CD4-positive, alpha-beta T cell treated with Interleukin-17A for 4 hours (primary cell): ENCODE measurements around the gene RCOR1.
A peak's percentile ranks its signal among the peaks of the same experiment; 100 is the strongest.
"Not testable (repeated sequence)": the region's sequence is repeated elsewhere in the genome, so short reads cannot be mapped to it uniquely, and the experiment has no call there.

Experiments used
- DNase-seq: peaks from one replicate; pipeline ENCODE4 v3.0.0-alpha.2; 2020; ENCODE audit warnings: mixed read lengths

The RCOR1 gene

DNA sequence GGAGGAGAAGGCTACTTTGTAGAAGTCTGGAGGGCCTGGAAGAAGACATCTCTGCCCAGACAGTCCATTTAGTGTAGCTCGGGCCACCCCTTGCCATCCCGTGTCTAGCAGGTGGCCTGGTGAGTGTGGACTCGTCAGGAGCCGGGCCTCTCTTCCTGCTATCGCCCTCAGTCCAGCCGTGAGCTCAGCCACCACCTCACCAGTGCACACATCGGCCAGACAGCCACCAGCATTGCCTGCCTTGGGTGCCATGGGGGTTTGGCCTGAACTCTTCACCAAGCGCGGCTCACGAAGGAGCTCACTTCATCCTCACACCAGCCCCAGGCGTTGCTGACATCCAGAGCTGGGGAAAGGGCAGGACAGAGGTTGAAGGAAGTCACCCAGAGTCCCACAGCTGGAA, 165.2 kb downstream of the RCOR1 start:
- DNase-seq, result no peak

DNA sequence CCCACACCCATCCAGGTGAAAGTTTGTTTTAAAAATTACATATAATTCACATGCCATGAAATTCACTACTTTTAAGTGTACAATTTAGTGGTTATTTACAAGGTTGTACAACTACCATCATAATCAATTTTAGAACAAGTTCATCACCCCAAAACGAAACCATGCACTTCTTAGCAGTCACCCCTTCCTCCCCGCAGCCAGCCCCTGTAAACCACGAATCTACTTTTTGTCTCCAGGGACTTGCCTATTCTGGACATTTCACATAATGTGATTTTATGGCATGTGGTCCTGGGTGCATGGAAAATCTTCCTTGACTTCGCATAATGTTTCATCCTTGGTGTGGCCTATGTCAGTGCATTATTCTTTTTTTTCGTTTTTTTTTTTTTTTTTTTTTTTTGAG, 165.6 kb downstream of the RCOR1 start:
- no peak for DNase-seq

DNA sequence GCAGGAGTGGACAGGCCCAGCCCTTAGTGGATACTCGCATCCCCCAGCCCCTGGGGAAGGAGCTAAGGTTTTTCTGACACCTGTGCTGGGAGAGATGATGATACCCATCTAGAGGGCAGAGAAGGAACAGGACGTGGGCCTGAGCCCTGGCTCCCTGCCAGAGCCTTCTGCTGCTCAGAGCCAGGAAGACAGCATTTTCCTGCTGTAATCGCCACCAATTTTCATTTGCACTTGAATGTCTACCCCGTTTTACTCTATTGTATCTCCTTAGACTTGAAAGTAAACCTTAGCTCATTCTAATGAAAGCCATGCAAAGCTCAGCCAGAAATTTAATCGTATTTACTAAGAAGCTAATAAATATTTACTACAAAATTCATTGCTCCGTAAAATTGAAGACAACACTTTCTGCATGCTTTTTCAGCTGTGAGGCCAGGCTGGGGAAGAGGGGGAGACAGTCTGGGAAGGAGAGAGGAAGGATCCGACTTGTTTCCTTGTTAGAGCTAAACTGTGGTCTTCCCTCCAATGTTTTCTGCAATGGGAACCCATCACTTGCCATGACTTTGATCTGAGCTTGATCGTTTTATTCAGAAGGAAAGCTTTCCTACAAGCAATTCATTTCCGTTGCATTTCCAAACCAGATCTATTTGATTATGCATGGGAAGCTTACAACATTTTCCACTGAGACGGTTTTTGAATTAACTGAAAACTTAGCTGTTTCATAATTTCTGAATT, 167.2 kb downstream of the RCOR1 start:
- no peak for DNase-seq

- no peak for DNase-seq
These were observed 168.2 kb downstream of the RCOR1 start for GRCh38 chr14:102760496-102761193.

DNA sequence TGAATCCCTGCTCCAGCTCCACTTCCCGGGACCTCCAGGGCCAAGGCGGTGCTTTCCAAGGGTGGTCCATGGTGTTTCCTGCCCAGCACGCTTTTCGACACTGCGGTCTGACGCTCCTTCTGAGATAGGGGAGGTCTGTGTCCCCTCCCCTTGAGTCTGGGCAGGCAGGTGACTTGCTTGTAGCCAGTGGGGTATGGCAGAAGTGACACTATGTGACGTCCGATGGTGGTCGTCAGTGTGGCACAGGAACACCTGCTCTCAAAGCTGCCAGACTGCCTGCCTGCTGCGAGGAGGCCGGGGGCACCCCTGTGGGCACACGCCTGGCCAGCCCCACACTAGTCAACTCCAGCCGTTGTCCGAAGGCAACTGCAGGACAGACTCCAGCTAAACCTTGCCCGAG, 168.8 kb downstream of the RCOR1 start:
- DNase-seq, result no peak

- no peak for DNase-seq
These were observed 171.8 kb downstream of the RCOR1 start for GRCh38 chr14:102764220-102764671.

DNA sequence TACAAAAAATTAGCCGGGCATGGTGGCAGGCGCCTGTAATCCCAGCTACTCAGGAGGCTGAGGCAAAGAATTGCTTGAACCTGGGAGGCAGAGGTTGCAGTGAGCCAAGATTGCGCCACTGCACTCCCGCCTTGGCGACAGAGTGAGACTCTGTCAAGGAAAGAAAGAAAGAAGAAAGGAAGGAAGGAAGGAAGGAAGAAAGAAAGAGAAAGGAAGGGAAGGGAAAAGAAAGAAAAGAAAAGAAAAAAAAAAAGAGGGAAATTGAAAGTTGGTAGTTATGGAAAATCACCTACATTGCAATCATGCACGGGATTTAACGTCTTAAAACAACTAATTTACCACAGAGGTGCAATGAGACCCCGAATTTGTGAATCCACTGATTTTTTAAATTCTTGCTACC, 173.3 kb downstream of the RCOR1 start:
- DNase-seq, result not testable (repeated sequence)

DNA sequence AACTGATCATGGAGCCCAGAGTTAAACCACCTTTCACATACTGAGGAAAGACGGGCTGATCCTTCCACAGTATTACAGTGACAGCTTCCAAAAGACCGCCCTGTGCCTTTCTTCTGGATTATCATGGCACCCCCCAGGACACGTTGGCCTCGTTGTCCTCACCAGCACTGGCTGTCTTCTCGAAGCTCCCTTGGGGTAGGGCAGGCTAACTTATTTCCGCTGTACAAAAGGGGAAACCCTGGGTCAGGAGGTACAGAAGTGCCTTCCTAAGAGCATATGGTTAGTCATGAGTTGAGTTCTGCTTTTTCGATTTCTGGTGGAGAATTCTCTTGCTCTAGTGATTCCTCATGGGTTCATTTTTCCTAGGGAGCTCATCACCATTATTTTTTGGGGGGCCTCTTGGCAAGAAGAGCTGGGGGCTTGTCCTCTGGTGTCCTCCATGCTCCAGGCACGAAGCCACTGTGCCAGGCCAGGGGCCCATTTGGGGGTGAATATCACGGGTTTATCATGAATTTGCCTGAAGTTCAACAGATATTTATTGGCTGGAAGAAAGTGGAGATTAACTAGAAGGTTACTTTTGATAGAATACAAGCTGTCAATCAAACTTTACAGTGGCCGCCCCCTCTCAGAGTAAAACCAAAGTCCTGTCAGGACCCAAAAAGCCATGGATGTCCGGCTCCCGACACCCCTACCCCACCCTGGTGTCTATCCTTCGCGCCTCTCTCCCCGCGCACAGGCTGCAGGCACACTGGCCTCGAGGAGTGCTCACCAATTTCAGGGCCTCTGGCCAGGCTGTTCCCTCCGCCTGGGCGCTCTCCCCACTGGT, 176.0 kb downstream of the RCOR1 start:
- no peak for DNase-seq

- DNase-seq, result no peak
These were observed 176.5 kb downstream of the RCOR1 start for GRCh38 chr14:102769049-102769327.

GRCh38 chr14:102770147-102771123, 178.0 kb downstream of the RCOR1 start:
- no peak for DNase-seq

GRCh38 chr14:102771144-102771543, 178.7 kb downstream of the RCOR1 start:
- no peak for DNase-seq

DNA sequence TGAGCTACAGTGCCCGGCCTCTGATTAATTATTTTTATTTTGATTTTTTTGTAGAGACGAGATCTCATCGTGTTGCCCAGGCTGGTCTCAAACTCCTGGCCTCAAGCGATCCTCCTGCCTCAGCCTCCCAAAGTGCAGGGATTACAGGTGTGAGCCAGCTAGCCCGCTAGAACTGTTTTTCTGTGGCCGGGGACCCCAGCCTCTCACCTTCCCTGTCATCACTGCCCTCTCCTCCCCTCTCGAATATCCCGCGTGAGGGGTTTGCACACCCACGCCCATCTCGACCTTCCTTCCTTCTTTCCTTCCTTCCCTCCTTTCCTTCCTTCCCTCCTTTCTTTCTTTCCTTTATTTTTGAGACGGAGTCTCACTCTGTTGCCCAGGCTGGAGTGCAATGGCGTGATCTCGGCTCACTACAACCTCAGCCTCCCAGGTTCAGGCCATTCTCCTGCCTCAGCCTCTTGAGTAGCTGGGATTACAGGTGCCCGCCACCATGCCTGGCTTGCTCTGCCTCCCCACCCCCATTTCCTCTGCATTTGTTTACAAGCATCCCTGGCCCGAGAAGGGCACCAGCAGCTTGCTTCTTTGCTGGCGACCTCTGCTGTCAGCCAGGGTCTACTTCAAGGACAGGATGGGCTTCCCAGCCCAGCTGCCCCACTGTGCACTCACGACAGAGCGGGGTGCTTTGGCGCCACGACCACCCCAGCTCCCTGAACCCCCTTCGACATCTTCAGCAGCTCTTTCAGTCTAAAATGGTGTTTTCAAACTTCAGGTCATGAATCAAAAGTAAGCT, 180.5 kb downstream of the RCOR1 start:
- no peak for DNase-seq

DNA sequence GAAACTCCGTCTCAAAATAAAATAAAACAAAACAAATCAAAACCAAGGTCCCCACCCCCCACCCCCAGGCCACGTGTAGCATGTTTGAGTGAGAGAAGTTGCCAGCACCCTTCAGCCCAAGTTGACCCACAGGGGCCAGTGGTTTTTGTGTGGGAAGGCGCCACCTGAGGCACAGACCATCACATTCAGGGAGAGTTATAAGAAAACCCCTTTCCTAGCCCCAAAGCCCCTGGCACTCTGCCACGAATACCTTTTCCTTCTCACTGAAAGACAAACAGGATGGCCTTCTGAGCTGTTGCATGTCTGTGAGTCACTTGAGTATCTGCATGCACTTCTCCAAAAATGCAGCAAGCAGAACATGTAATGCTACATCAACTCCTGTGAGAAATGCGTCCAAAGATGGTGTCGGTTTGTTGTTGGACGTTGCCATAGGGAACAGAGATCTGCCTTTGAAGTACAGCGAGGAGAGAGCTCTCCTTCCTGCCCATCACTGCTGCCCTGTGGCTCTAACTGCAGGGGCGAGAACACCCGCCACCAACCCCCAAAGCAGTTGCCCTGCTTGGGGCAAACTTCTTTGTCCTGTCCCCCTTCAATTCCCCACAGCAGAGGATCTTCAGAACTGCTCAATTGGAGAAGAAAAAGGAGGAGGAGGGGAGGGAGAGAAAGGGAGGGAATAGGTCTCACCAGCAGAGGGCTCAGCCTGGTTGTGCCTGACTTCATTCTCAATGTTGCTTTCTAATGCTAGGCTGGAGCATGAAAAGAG, 182.1 kb downstream of the RCOR1 start:
- peak; percentile 84 for DNase-seq

- no peak for DNase-seq
These were observed 183.7 kb downstream of the RCOR1 start for GRCh38 chr14:102775855-102776760.

- DNase-seq, result peak; percentile 89
These were observed 184.6 kb downstream of the RCOR1 start, which contains the start of gene TRAF3 for GRCh38 chr14:102776761-102777710. Gene TRAF3, plus strand, starts transcription at chr14:102777449. Its CDS starts 92,753 bp downstream, at chr14:102870202.

DNA sequence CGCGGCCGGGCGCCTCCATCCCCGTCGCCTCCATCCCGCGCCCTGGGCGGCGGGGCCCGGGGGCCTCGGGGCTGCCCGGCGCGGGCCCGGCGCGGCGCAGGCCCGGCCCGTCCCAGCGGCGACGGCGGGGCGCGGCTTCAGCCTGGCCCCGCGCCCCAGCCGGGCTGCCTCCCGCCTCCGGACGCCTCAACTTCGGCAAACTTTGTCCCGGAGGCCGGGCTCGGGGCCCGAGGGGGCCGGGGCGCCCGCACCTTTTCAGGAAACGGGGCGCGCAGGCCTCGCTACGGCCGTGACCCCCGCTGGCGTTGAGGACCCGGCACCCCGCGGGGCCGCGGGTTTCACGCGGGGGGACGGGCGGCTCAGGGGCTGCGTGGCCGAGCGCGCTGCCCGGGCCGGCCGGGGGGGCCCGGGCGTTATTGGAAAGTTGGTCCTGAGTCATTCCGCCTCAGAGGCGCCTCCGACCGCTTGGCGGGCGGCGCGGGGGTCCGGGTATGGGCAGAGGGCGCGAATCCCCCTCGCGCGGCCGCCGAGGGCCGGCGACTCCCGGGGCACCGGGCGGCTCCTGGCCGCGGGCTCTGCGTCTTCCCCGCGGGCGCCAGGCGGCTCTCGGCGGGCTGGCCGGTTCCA, 185.4 kb downstream of the RCOR1 start:
- DNase-seq, result peak; percentile 33

GRCh38 chr14:102778338-102779083, 186.1 kb downstream of the RCOR1 start:
- peak; percentile 24 for DNase-seq
